HFFc6 (cell line): Measurements from ENCODE around the gene SLC13A3. TPM values are rescaled to one million over a fixed set of nuclear protein-coding genes. Genes with fewer than 3 reads are reported as not detected.

Source experiments
- DNase-seq: peaks from one replicate; pipeline ENCODE4 v3.0.0-alpha.2; 2018
- H3K27ac Mint-ChIP-seq: 2 replicates; pipeline ENCODE4 v1.8.0; 2020; ENCODE audit warnings: mild to moderate bottlenecking, mixed read lengths
- H3K27me3 Mint-ChIP-seq: 2 replicates; pipeline ENCODE4 v1.8.0; 2021; ENCODE audit warnings: mild to moderate bottlenecking, moderate library complexity, mixed read lengths; ENCODE audit not compliant: insufficient read depth
- H3K36me3 Mint-ChIP-seq: 2 replicates; pipeline ENCODE4 v1.8.0; 2021; ENCODE audit warnings: low read depth, mixed read lengths
- H3K4me1 Mint-ChIP-seq: 2 replicates; pipeline ENCODE4 v1.8.0; 2020; ENCODE audit warnings: low read depth, mixed read lengths
- H3K4me3 Mint-ChIP-seq: 2 replicates; pipeline ENCODE4 v1.8.0; 2020; ENCODE audit warnings: mild to moderate bottlenecking, moderate library complexity, mixed read lengths
- H3K9me3 Mint-ChIP-seq: 2 replicates; pipeline ENCODE4 v1.8.0; 2020; ENCODE audit warnings: mild to moderate bottlenecking, mixed read lengths
- total RNA-seq, 6 experiments: library from RNA; stranded (reverse); fragmentation: NEBNext Ultra II Directional; extraction: Animal tissue kit (Norgen Biotek cat#: 25700); gene quantifications; 2 replicates in 1 of 6; 3 replicates in 5 of 6; pipeline ENCODE4 v1.2.3, GENCODE V29; 2021
- TF ChIP-seq, protein P1 (sequence below): fragments of 200-600 bp; sonication (generic); IDR thresholded peaks from 2 replicates; pipeline ENCODE4 v1.5.0; 2021; ENCODE audit warnings: antibody characterized with exemption, mild to moderate bottlenecking

SLC13A3 gene
- total RNA-seq, 6 experiments from 2014 or later = 2.3 to 3.5 (median 2.7) TPM

DNA sequence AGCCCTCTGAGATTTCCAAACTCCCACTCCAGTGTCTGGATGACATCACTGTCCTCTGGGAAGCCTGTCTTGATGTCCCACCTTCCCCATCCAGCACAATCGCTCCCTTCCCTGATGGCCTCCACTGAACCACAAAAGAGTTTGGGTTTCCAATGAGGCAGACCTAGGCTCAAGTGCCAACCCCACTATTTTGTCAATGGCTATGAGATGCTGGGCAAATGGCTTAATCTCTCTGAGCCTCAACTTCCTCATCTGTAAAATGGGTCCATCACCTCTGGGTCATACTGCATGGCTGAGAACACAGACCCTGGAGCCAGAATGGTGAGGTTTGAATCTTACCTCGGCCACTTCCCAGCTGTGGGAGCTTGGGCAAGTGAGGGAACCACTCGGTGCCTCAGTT is 11.7 kb downstream of the SLC13A3 start:
- H3K4me3 Mint-ChIP-seq = no peak overlapping the region
- peaks cover 10% of the 10 kb centered on the region for H3K27me3 Mint-ChIP-seq
- H3K36me3 Mint-ChIP-seq = no peaks in the 10 kb centered on the region
- TF ChIP-seq, protein P1, sequence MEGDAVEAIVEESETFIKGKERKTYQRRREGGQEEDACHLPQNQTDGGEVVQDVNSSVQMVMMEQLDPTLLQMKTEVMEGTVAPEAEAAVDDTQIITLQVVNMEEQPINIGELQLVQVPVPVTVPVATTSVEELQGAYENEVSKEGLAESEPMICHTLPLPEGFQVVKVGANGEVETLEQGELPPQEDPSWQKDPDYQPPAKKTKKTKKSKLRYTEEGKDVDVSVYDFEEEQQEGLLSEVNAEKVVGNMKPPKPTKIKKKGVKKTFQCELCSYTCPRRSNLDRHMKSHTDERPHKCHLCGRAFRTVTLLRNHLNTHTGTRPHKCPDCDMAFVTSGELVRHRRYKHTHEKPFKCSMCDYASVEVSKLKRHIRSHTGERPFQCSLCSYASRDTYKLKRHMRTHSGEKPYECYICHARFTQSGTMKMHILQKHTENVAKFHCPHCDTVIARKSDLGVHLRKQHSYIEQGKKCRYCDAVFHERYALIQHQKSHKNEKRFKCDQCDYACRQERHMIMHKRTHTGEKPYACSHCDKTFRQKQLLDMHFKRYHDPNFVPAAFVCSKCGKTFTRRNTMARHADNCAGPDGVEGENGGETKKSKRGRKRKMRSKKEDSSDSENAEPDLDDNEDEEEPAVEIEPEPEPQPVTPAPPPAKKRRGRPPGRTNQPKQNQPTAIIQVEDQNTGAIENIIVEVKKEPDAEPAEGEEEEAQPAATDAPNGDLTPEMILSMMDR = no peak
- H3K27ac Mint-ChIP-seq = no peak overlapping the region
- H3K9me3 Mint-ChIP-seq = no peaks in the 10 kb centered on the region
- H3K4me1 Mint-ChIP-seq = no peaks in the 10 kb centered on the region
- no peak for DNase-seq

DNA sequence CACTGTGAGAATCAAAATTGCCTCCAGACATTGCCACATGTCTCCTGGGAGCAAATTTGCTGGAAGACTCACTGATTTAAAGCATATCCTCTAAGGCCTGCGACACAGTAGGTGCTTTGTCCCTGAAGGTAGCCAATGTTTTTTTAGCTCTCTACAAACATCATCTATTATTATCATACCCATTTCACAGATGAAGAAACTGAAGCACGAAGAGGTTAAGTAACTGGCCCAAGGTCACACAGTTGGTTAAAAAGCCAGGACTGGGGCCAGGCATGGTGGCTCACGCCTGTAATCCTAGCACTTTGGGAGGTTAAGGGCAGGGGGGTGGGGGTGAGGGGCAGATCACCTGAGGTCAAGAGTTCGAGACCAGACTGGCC is 12.4 kb downstream of the SLC13A3 start:
- H3K4me1 Mint-ChIP-seq = no peaks in the 10 kb centered on the region
- TF ChIP-seq, protein P1 = no peak
- H3K4me3 Mint-ChIP-seq = no peak overlapping the region
- H3K9me3 Mint-ChIP-seq = no peaks in the 10 kb centered on the region
- H3K27ac Mint-ChIP-seq = no peak overlapping the region
- no peak for DNase-seq
- H3K27me3 Mint-ChIP-seq = peaks cover 10% of the 10 kb centered on the region
- H3K36me3 Mint-ChIP-seq = no peaks in the 10 kb centered on the region

DNA sequence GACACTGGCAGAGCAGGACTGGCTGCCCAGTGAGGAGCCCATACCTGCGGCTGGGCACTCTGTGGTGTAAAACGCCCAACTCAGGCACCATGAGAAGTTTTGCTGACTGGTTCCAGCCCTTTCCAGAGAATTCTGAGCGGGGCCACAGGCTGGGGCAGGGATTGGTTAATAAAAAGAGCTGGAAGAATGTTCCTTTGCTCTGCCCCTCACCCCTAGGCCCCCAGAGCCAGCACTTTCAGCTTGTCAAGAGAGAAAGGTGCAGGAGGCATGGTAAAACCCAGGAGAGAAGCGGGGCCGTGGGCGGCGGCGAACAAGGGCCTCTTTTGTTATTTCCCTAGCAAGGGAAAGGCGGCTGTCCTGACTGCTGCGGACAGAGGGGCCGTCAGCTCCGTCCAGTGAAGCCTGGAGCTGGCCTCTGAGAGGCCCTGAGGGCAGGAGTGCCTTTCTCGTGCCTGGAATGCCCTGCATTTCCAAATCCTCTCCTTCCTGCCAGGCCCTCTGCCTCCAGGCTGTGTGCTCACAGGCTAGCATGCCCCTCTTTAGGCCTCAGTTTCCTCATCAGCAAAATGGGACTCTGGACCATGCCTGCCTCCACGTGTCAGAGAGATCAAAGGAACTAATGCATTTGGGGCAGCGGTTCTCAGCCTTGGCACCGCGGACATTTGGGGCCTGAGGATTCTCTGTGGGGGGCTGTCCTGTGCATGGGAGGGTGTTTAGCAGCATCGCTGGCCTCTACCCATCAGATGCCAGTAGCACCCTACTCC is 12.9 kb downstream of the SLC13A3 start:
- no peak for DNase-seq
- no peak overlapping the region for H3K4me3 Mint-ChIP-seq
- no peaks in the 10 kb centered on the region for H3K36me3 Mint-ChIP-seq
- TF ChIP-seq, protein P1 = no peak
- no peak overlapping the region for H3K27ac Mint-ChIP-seq
- no peaks in the 10 kb centered on the region for H3K4me1 Mint-ChIP-seq
- peaks cover 10% of the 10 kb centered on the region for H3K27me3 Mint-ChIP-seq
- H3K9me3 Mint-ChIP-seq = no peaks in the 10 kb centered on the region

DNA sequence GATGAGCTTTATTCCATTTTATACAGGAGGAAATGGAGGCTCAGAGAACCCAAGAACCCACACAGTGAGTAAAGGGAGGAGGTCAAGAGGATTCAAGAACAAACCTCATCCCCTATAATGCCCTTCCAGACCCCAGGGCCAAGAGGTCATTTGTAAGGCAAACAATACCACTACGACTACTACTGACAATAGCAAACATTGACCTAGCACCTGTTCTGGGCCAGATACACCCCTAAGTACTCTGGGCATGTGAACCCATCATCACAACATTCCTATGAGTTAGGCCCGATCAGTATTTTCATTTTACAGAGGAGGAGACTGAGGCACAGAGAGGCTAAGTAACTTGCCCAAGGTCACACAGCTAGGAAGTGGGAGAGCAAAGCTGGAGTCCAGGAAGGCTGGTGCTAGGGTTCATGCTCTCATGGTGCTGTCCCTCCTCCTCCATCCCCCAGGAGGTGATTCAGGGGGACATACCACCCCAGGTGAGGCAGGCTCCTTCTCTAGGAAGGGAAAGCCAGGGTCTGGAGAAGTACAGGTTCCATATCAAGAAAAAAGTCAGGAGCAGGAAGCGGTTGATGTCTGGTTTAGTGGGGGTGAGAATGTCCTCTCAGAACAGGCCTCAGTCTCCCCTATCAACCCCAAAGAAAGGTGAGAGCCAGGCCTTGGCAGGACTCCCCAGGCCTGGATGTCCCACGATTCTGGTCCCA is 13.7 kb downstream of the SLC13A3 start:
- no peak for DNase-seq
- Mint-ChIP-seq H3K4me3 (no peak overlapping the region), H3K36me3 (no peaks in the 10 kb centered on the region), H3K4me1 (no peaks in the 10 kb centered on the region), H3K27ac (no peak overlapping the region), H3K27me3 (peaks cover 10% of the 10 kb centered on the region), H3K9me3 (no peaks in the 10 kb centered on the region)
- TF ChIP-seq, protein P1 = no peak

DNA sequence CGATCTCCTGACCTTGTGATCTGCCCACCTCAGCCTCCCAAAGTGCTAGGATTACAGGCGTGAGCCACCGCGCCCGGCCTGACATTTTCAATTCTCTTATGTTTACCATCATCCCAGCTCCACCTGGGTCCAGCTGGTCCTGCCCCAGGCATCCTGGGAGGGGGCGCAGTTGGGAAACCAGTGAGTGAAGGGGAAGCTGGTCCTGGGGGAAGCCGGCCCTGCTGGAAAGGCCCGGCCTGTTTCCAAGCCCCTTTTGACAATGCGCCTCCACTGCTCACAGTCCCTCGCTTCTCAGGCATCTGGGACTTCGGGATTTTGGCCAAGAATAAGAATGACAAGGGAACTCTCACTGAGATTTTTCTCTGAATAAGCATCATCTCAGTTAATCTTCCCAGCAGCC is 14.2 kb downstream of the SLC13A3 start:
- no peaks in the 10 kb centered on the region for H3K9me3 Mint-ChIP-seq
- TF ChIP-seq, protein P1 = no peak
- H3K4me3 Mint-ChIP-seq = no peak overlapping the region
- H3K36me3 Mint-ChIP-seq = no peaks in the 10 kb centered on the region
- peaks cover 10% of the 10 kb centered on the region for H3K27me3 Mint-ChIP-seq
- H3K4me1 Mint-ChIP-seq = no peaks in the 10 kb centered on the region
- no peak for DNase-seq
- no peak overlapping the region for H3K27ac Mint-ChIP-seq
